Breast epithelium (tissue), 4 donors: ENCODE results near the gene UBAP1. TPM values are rescaled to one million over a fixed set of nuclear protein-coding genes. Genes with fewer than 3 reads are reported as not detected.

Experiments
- DNase-seq, 2 donors: peaks; one replicate each; pipeline ENCODE4 v3.0.0-alpha.2; 2019; ENCODE audit warnings: low spot score in 2 of 2
- H3K27ac ChIP-seq, 2 donors: fragments of 200-600 bp; sonication (generic) in 1 of 2; one replicate each; pipeline ENCODE4 v1.5.1; 2016 to 2019; ENCODE audit warnings: mild to moderate bottlenecking in 1 of 2
- H3K27me3 ChIP-seq, 2 donors: fragments of 200-600 bp; sonication (generic) in 1 of 2; one replicate each; pipeline versions ENCODE4 v1.5.1 to v1.6.0; 2017 to 2019; ENCODE audit warnings: control low read depth in 1 of 2, mild to moderate bottlenecking in 1 of 2
- H3K36me3 ChIP-seq: fragments of 200-600 bp; one replicate; pipeline ENCODE4 v1.5.1; 2019
- H3K4me1 ChIP-seq, 2 donors: fragments of 200-600 bp; sonication (generic); one replicate each; pipeline ENCODE4 v1.5.1; 2016 to 2019; ENCODE audit warnings: control low read depth in 1 of 2
- H3K4me3 ChIP-seq, 3 donors: fragments of 200-600 bp; sonication (generic); 1 replicate in 2 of 3; 2 replicates in 1 of 3; pipeline ENCODE4 v1.5.1; 2016 to 2019; ENCODE audit warnings: mild to moderate bottlenecking in 3 of 3, moderate library complexity in 2 of 3
- H3K9me3 ChIP-seq, 2 donors: fragments of 200-600 bp; sonication (generic) in 1 of 2; one replicate each; pipeline ENCODE4 v1.5.1; 2016 to 2019; ENCODE audit warnings: control low read depth in 1 of 2
- POLR2A ChIP-seq: fragments of 450-650 bp; IDR thresholded peaks from one replicate; pipeline ENCODE4 v1.6.1; 2016; ENCODE audit warnings: antibody characterized with exemption, mild to moderate bottlenecking, moderate library complexity
- POLR2AphosphoS5 ChIP-seq, 3 donors: sonication (generic); formaldehyde crosslinking; IDR thresholded peaks; one replicate each; pipeline ENCODE4 v1.6.1; 2017; ENCODE audit warnings: antibody characterized with exemption in 3 of 3
- intact Hi-C: fragments of 100-400 bp; cut with DNase I; formaldehyde crosslinking; loops from one replicate; pipeline ENCODE4 v1.15.1; 2023; ENCODE audit warnings: low total_unique reads
- total RNA-seq, 3 donors: library from RNA; depleted of rRNA; stranded (reverse); fragments of >200 nt; gene quantifications; one replicate each; pipeline ENCODE4 v1.1.0, GENCODE V29; 2016
- TF ChIP-seq, protein P1 (sequence below), 3 donors: fragments of 450-650 bp; IDR thresholded peaks; one replicate each; pipeline ENCODE4 v1.5.1; 2016 to 2017; ENCODE audit warnings: antibody characterized with exemption in 3 of 3, mild to moderate bottlenecking in 3 of 3, moderate library complexity in 3 of 3

UBAP1 gene
- total RNA-seq, 3 donors from 2014 or later: 49.5 to 56.5 (median 51.4) TPM

DNA sequence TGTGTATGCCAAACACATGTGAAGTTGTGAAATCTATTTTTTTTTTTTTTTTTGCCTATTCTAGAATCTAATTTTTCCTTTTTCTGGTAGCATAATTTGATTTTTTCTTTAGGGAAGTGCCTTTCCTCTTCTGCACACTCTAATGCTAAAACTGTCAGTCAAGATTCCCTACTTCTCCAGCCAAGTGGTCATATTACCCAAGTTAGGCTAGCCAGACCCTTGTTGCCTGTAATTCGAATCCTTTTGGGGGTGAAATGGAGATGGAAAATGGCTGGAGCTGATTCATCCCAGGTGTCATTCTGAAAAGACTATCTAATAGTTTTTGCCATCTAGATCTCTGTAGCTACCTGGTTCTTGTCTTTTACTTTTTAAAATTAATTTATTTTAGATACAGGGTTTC, 24.8 kb upstream of the UBAP1 start:
- no peak for TF ChIP-seq POLR2AphosphoS5 (IDR thresholded peaks at IDR 0.05)
- TF ChIP-seq, protein P1, sequence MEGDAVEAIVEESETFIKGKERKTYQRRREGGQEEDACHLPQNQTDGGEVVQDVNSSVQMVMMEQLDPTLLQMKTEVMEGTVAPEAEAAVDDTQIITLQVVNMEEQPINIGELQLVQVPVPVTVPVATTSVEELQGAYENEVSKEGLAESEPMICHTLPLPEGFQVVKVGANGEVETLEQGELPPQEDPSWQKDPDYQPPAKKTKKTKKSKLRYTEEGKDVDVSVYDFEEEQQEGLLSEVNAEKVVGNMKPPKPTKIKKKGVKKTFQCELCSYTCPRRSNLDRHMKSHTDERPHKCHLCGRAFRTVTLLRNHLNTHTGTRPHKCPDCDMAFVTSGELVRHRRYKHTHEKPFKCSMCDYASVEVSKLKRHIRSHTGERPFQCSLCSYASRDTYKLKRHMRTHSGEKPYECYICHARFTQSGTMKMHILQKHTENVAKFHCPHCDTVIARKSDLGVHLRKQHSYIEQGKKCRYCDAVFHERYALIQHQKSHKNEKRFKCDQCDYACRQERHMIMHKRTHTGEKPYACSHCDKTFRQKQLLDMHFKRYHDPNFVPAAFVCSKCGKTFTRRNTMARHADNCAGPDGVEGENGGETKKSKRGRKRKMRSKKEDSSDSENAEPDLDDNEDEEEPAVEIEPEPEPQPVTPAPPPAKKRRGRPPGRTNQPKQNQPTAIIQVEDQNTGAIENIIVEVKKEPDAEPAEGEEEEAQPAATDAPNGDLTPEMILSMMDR (IDR thresholded peaks at IDR 0.05): no peak
- TF ChIP-seq POLR2A: no peak
- intact Hi-C loops: no loop called here
- DNase-seq: no peak

DNA sequence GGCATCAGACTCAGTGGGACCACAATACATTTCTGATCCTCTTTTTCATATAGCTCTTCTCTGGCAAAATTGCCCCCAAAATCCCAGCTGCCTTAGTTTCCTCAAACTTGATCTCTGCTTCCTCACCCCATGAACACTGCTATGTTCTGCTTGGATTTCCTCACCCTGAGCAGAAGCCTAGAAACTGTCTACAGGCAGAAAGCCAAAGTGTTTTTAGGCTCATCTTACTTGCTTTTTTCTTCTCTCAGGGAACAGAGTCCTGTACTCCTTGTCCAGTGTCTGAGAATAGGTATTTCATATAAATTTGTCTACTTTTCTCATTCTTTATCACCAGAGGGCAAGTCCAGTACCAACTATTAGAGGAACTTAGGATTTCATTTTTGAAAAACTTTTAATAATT, 21.5 kb upstream of the UBAP1 start:
- Histone ChIP-seq H3K9me3 (no peaks in the 10 kb centered on the region), H3K4me1 (no peaks in the 10 kb centered on the region), H3K27me3 (no peaks in the 10 kb centered on the region), H3K36me3 (no peaks in the 10 kb centered on the region), H3K4me3 (no peak overlapping the region), H3K27ac (no peak overlapping the region)
- TF ChIP-seq POLR2AphosphoS5 (IDR thresholded peaks at IDR 0.05) (no peak), POLR2A (no peak)
- TF ChIP-seq, protein P1 (IDR thresholded peaks at IDR 0.05): no peak
- intact Hi-C loops: no loop called here
- DNase-seq: no peak

More for the DNA sequence above, 24.8 kb upstream of the UBAP1 start:
- no peaks in the 10 kb centered on the region for H3K36me3 ChIP-seq
- H3K9me3 ChIP-seq: no peaks in the 10 kb centered on the region
- H3K27me3 ChIP-seq: no peaks in the 10 kb centered on the region
- H3K4me3 ChIP-seq: no peak overlapping the region
- H3K27ac ChIP-seq: no peak overlapping the region
- no peaks in the 10 kb centered on the region for H3K4me1 ChIP-seq

DNA sequence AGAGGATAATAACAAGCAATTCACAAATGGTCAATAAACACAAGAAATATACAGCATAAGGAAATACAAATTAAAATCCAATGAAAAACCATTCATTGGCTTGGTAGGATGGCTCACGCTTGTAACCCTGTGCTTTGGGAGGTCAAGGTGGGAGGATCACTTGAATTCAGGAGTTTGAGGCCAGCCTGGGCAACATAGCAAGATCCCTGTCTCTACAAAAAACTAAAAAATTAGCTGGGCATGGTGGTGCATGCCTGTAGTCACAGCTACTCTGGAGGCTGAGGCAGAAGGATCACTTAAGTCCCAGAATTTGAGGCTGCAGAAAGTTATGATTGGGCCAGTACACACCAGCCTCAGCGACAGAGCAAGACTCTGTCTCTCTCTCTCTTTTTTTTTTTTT, 20.9 kb upstream of the UBAP1 start:
- Histone ChIP-seq H3K27ac (no peak overlapping the region), H3K4me3 (no peak overlapping the region), H3K36me3 (no peaks in the 10 kb centered on the region), H3K4me1 (no peaks in the 10 kb centered on the region), H3K9me3 (no peaks in the 10 kb centered on the region), H3K27me3 (no peaks in the 10 kb centered on the region)
- TF ChIP-seq, protein P1 (IDR thresholded peaks at IDR 0.05): no peak
- TF ChIP-seq POLR2AphosphoS5 (IDR thresholded peaks at IDR 0.05) (no peak), POLR2A (no peak)
- no peak for DNase-seq
- intact Hi-C loops: no loop called here

DNA sequence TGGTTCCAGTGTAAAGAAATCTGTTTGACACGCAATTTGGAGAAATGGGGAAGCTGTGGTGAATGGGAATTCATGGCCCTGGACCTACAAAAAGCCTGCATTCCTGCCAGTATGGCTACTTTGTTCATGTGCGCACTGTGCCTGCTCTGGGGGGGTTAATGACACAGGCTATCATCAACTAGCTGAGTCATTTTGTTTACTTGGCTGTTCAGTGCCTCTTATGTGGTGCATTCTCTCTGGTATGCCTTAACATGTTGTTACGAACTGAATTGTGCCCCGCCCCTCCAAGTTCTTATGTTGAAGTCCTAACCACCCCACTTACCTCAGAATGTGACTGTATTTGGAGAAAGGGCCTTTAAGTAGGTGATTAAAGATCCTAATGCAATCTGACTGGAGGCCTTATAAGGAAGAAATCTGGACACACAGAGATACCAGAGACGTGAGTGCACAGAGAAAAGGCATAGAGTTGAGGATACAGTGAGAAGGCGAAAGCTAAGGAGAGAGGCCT, 20.4 kb upstream of the UBAP1 start:
- Histone ChIP-seq H3K27ac (no peak overlapping the region), H3K27me3 (no peaks in the 10 kb centered on the region), H3K36me3 (no peaks in the 10 kb centered on the region), H3K4me1 (no peaks in the 10 kb centered on the region), H3K4me3 (no peak overlapping the region), H3K9me3 (no peaks in the 10 kb centered on the region)
- no peak for DNase-seq
- TF ChIP-seq POLR2A (no peak), POLR2AphosphoS5 (IDR thresholded peaks at IDR 0.05) (no peak)
- TF ChIP-seq, protein P1 (IDR thresholded peaks at IDR 0.05): no peak
- intact Hi-C loops: no loop called here

DNA sequence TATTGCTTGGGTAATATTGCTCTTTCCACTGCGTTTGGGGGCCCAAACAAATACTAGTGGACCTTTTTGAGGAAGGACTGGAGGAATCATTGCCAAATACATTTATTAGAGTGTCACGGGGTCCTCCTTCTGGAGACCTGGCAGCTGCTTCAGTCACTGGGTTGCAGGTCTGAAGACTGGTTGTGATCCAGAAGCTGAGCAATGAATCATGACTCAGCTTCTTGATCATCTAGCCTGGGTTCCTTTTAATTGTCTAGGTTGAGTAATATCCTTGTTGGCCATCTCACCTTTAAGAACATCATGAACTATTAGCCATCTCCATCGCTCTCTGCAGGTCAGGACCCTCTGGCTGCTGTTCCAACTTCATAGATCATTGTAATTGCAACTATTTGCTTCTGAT, 15.4 kb upstream of the UBAP1 start:
- H3K4me3 ChIP-seq: no peak overlapping the region
- TF ChIP-seq POLR2AphosphoS5 (IDR thresholded peaks at IDR 0.05): no peak
- intact Hi-C loops: no loop called here
- no peak for DNase-seq
- H3K9me3 ChIP-seq: no peaks in the 10 kb centered on the region
- no peaks in the 10 kb centered on the region for H3K36me3 ChIP-seq
- H3K27me3 ChIP-seq: no peaks in the 10 kb centered on the region
- H3K4me1 ChIP-seq: no peaks in the 10 kb centered on the region
- H3K27ac ChIP-seq: no peak overlapping the region

DNA sequence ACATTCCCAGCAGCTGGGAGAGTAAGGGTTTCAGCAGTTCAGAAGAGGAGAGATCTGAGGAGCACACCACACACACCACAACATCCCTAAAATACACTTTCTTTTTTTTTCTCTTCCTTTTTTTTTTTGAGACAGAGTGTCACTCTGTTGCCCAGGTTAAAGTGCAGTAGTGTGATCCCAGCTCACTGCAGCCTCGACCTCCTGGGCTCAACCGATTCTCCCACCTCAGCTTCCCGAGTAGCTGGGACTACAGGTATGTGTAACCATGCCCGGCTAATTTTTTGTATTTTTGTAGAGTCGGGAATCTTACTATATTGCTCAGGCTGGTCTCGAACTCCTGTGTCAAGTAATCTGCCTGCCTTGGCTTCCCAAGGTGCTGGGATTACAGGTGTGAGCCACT, 9.7 kb upstream of the UBAP1 start:
- no peak for DNase-seq

More for the DNA sequence above, 9.7 kb upstream of the UBAP1 start:
- no peaks in the 10 kb centered on the region for H3K36me3 ChIP-seq
- intact Hi-C loops: no loop called here
- TF ChIP-seq POLR2A (no peak), POLR2AphosphoS5 (IDR thresholded peaks at IDR 0.05) (no peak)
- TF ChIP-seq, protein P1 (IDR thresholded peaks at IDR 0.05): no peak
- no peaks in the 10 kb centered on the region for H3K27me3 ChIP-seq
- no peaks in the 10 kb centered on the region for H3K4me1 ChIP-seq
- H3K27ac ChIP-seq: no peak overlapping the region
- no peaks in the 10 kb centered on the region for H3K9me3 ChIP-seq
- no peak overlapping the region for H3K4me3 ChIP-seq
